DOHH2 (cell line): ENCODE data around the gene KSR1.
"Not testable (repeated sequence)": the region's sequence is repeated elsewhere in the genome, so short reads cannot be mapped to it uniquely, and the experiment has no call there.

Experiments used
- H3F3A ChIP-seq: fragments of 200-600 bp; sonication (generic), shearing (Covaris generic); 2 replicates; pipeline ENCODE4 v1.6.0; 2016; ENCODE audit warnings: antibody characterized with exemption, mild to moderate bottlenecking; ENCODE audit not compliant: control insufficient read depth, insufficient read depth
- H3K27ac ChIP-seq: fragments of 200-600 bp; sonication (generic); 2 replicates; pipeline ENCODE4 v1.5.1; 2014; ENCODE audit warnings: low read depth, mild to moderate bottlenecking, low read length, moderate library complexity
- H3K27me3 ChIP-seq: fragments of 200-600 bp; sonication (generic); 2 replicates; pipeline ENCODE4 v1.6.1; 2014; ENCODE audit warnings: mild to moderate bottlenecking, low read length, mixed read lengths; ENCODE audit not compliant: control insufficient read depth
- H3K36me3 ChIP-seq: fragments of 200-600 bp; sonication (generic); 2 replicates; pipeline ENCODE4 v1.6.1; 2014; ENCODE audit warnings: mild to moderate bottlenecking, low read length, moderate library complexity, mixed read lengths; ENCODE audit not compliant: control insufficient read depth
- H3K4me1 ChIP-seq: fragments of 200-600 bp; sonication (generic); 2 replicates; pipeline ENCODE4 v1.6.1; 2014; ENCODE audit warnings: mild to moderate bottlenecking, low read length, mixed read lengths; ENCODE audit not compliant: control insufficient read depth
- H3K4me2 ChIP-seq: fragments of 200-600 bp; sonication (generic); 2 replicates; pipeline ENCODE4 v1.6.0; 2014; ENCODE audit warnings: mild to moderate bottlenecking, low read length, moderate library complexity
- H3K4me3 ChIP-seq: fragments of 200-600 bp; sonication (generic); 2 replicates; pipeline ENCODE4 v1.5.1; 2014; ENCODE audit warnings: mild to moderate bottlenecking, low read length, mixed read lengths
- H3K79me2 ChIP-seq: fragments of 200-600 bp; sonication (generic); 2 replicates; pipeline ENCODE4 v1.6.1; 2014; ENCODE audit warnings: mild to moderate bottlenecking, low read length, mixed read lengths; ENCODE audit not compliant: control insufficient read depth
- H3K9me2 ChIP-seq: fragments of 200-600 bp; sonication (generic); replicated peaks from 2 replicates; pipeline ENCODE4 v1.6.1; 2014; ENCODE audit warnings: mild to moderate bottlenecking, low read length, mixed read lengths; ENCODE audit not compliant: control insufficient read depth
- H3K9me3 ChIP-seq: fragments of 200-600 bp; sonication (generic); 2 replicates; pipeline ENCODE4 v1.6.1; 2014; ENCODE audit warnings: antibody characterized with exemption, low read length, mixed read lengths; ENCODE audit not compliant: control insufficient read depth, insufficient read depth
- H4K20me1 ChIP-seq: fragments of 200-600 bp; sonication (generic); 2 replicates; pipeline ENCODE4 v1.6.0; 2014; ENCODE audit warnings: low read depth, mild to moderate bottlenecking, antibody characterized with exemption, low read length, moderate library complexity; ENCODE audit not compliant: control insufficient read depth, insufficient read depth
- EZH2phosphoT487 ChIP-seq: fragments of 200-600 bp; sonication (generic); IDR thresholded peaks from 2 replicates; pipeline ENCODE4 v1.6.1; 2017; ENCODE audit warnings: borderline replicate concordance, mild to moderate bottlenecking, antibody characterized with exemption, low read length, moderate library complexity, mixed read lengths
- TF ChIP-seq, protein P1 (sequence below): fragments of 200-600 bp; sonication (generic); IDR thresholded peaks from one replicate; pipeline ENCODE4 v1.5.1; 2014; ENCODE audit warnings: antibody characterized with exemption, mild to moderate bottlenecking, low read depth, low read length; ENCODE audit not compliant: poor library complexity, severe bottlenecking

The KSR1 gene

GRCh38 chr17:27640790-27641189, 184.5 kb downstream of the KSR1 start:
- Histone ChIP-seq H3K36me3 (no peaks in the 10 kb centered on the region), H4K20me1 (no peaks in the 10 kb centered on the region), H3K4me2 (no peak overlapping the region), H3K79me2 (no peaks in the 10 kb centered on the region), H3K9me2 (no peaks in the 10 kb centered on the region), H3K9me3 (no peaks in the 10 kb centered on the region), H3K4me3 (no peak overlapping the region), H3K27me3 (no peaks in the 10 kb centered on the region), H3K4me1 (peaks cover 3% of the 10 kb centered on the region), H3K27ac (no peak overlapping the region), H3F3A (no peaks in the 10 kb centered on the region)
- TF ChIP-seq, protein P1, sequence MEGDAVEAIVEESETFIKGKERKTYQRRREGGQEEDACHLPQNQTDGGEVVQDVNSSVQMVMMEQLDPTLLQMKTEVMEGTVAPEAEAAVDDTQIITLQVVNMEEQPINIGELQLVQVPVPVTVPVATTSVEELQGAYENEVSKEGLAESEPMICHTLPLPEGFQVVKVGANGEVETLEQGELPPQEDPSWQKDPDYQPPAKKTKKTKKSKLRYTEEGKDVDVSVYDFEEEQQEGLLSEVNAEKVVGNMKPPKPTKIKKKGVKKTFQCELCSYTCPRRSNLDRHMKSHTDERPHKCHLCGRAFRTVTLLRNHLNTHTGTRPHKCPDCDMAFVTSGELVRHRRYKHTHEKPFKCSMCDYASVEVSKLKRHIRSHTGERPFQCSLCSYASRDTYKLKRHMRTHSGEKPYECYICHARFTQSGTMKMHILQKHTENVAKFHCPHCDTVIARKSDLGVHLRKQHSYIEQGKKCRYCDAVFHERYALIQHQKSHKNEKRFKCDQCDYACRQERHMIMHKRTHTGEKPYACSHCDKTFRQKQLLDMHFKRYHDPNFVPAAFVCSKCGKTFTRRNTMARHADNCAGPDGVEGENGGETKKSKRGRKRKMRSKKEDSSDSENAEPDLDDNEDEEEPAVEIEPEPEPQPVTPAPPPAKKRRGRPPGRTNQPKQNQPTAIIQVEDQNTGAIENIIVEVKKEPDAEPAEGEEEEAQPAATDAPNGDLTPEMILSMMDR = no peak
- no peak for TF ChIP-seq EZH2phosphoT487

- H3K79me2 ChIP-seq = no peaks in the 10 kb centered on the region
- no peaks in the 10 kb centered on the region for H3K27me3 ChIP-seq
- H3K4me1 ChIP-seq = no peaks in the 10 kb centered on the region
- H3K4me2 ChIP-seq = no peak overlapping the region
- H3F3A ChIP-seq = no peaks in the 10 kb centered on the region
- no peaks in the 10 kb centered on the region for H4K20me1 ChIP-seq
- no peaks in the 10 kb centered on the region for H3K9me3 ChIP-seq
- H3K27ac ChIP-seq = no peak overlapping the region
- no peaks in the 10 kb centered on the region for H3K9me2 ChIP-seq
- H3K36me3 ChIP-seq = no peaks in the 10 kb centered on the region
- H3K4me3 ChIP-seq = no peak overlapping the region
- no peak for TF ChIP-seq EZH2phosphoT487
- TF ChIP-seq, protein P1 = no peak
These were observed 188.3 kb downstream of the KSR1 start for GRCh38 chr17:27644586-27644985.

- not testable (repeated sequence) for H3K79me2 ChIP-seq, H3K4me1 ChIP-seq, H3K27ac ChIP-seq, H3K27me3 ChIP-seq, H3K4me2 ChIP-seq, H3K36me3 ChIP-seq, H3K9me2 ChIP-seq, H3K9me3 ChIP-seq, H4K20me1 ChIP-seq, H3K4me3 ChIP-seq, H3F3A ChIP-seq
These were observed 189.4 kb downstream of the KSR1 start for GRCh38 chr17:27645621-27646020.

DNA sequence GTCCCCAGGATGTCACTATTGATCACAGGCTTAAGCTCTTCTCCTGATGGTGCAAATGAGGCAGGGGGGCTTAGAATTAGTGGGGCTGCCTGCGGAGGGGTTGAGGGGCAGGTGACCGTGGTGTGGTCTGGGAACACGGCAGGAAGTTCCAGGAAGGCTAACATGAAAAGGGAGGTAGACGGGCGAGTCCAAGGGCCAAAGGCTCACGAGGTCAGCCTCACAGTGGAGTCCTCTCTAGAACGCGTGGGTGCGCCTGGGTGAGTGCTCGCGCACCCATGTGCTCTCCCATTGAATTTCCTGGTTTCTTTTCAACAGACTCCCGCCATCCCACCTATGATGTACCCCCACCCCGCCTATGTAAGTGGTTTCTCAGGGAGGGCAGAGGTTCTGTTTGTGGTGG, 190.0 kb downstream of the KSR1 start:
- H3K9me2 ChIP-seq = no peaks in the 10 kb centered on the region
- no peaks in the 10 kb centered on the region for H4K20me1 ChIP-seq
- no peak overlapping the region for H3K4me2 ChIP-seq
- H3K4me3 ChIP-seq = no peak overlapping the region
- H3F3A ChIP-seq = no peaks in the 10 kb centered on the region
- H3K27me3 ChIP-seq = no peaks in the 10 kb centered on the region
- H3K9me3 ChIP-seq = no peaks in the 10 kb centered on the region
- H3K79me2 ChIP-seq = no peaks in the 10 kb centered on the region
- H3K27ac ChIP-seq = no peak overlapping the region
- TF ChIP-seq, protein P1 = no peak
- no peak for TF ChIP-seq EZH2phosphoT487
- H3K36me3 ChIP-seq = no peaks in the 10 kb centered on the region
- no peaks in the 10 kb centered on the region for H3K4me1 ChIP-seq
